ENCODE data around the gene SRSF3. TPM values are rescaled to one million over a fixed set of nuclear protein-coding genes. Genes with fewer than 3 reads are reported as not detected.

Gene SRSF3
- total RNA-seq: 209 and 216 TPM in 2 replicates
- long read RNA-seq, full-length matches to known transcripts: 1,303 of 1,341 reads
- long read RNA-seq, partial matches to known transcripts: 11 of 1,341 reads
- long read RNA-seq, other reads (novel, unspliced or antisense): 27 of 1,341 reads

DNA sequence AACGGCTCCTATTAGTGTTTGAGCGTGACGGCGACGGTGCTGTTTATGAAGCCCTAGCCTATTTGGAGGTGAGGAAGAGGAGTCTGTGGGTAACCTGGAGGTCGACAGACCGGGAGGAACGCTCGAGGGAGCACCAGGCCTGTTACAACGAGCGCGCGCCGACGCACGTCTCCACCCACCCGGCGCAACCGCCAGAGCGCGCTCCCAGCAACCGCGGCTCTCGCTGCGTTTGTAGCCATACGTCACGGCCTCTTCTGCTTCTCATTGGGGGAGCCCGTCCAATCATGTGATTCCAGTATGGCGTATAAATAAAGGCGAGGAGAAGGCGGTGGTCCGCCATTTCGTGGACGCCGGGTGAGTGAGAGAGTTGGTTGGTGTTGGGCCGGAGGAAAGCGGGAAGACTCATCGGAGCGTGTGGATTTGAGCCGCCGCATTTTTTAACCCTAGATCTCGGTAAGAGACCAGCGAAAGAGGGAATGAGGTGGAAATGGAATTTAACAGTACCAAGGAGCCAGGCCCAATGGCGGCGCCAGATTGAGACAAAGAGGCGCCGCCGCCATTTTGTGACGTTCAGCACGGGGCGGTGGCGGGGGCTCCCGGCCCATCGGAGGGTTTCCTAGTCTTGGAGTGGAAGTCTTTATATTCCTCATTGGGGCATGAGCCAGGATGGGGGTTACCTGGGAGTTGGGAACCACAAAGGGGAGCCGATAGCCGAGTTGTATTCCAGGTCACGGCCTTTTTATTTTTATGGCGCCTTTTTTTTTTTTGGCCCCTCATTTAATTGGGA, at the start of gene SRSF3:
SRSF3 (plus strand) TSS at position 334 of the 787 bp plus-strand sequence. CDS start 2,401 bp downstream, outside the sequence.
- H3K36me3 Mint-ChIP-seq (ENCODE audit: unreplicated experiment): peaks cover 39% of the 10 kb centered on the region
- no peaks in the 10 kb centered on the region for H3K27me3 Mint-ChIP-seq (ENCODE audit: unreplicated experiment)
- peak; percentile 99 for DNase-seq (ENCODE audit: extremely low spot score, unreplicated experiment)
- H3K27ac Mint-ChIP-seq (ENCODE audit: unreplicated experiment): peak within 1 kb of the TSS; percentile 100
- H3K4me1 Mint-ChIP-seq (ENCODE audit: unreplicated experiment): peaks cover 42% of the 10 kb centered on the region
- TF ChIP-seq, protein P1, sequence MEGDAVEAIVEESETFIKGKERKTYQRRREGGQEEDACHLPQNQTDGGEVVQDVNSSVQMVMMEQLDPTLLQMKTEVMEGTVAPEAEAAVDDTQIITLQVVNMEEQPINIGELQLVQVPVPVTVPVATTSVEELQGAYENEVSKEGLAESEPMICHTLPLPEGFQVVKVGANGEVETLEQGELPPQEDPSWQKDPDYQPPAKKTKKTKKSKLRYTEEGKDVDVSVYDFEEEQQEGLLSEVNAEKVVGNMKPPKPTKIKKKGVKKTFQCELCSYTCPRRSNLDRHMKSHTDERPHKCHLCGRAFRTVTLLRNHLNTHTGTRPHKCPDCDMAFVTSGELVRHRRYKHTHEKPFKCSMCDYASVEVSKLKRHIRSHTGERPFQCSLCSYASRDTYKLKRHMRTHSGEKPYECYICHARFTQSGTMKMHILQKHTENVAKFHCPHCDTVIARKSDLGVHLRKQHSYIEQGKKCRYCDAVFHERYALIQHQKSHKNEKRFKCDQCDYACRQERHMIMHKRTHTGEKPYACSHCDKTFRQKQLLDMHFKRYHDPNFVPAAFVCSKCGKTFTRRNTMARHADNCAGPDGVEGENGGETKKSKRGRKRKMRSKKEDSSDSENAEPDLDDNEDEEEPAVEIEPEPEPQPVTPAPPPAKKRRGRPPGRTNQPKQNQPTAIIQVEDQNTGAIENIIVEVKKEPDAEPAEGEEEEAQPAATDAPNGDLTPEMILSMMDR (IDR thresholded peaks at IDR 0.05): peak; percentile 61
- peak within 1 kb of the TSS; percentile 96 for H3K4me3 Mint-ChIP-seq (ENCODE audit: unreplicated experiment)
- no peaks in the 10 kb centered on the region for H3K9me3 Mint-ChIP-seq (ENCODE audit: unreplicated experiment)

DNA sequence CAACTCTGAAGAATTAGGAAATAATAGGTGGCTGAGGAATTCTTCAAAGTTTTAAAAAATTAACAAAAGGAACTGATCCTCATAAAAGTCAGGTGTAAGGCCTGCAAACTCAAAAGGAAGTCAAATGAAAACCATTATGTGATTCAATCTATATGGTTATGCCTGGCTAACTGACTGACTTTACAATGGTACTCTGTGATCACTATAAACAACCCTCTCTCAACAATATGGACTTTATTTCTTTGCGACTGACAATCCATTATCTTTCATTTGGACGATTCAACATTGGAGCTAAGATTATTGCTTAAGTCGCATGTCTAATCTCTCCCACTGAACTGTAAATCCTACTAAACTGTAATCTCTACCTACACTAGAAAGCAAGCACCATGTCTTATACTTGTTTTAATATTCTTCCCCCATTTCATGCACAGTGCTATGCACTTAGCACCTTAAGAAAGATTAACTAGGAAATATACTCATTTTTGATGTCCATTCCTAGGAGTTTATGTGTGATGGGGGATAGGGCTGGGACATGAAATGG, 48.3 kb upstream of the SRSF3 start:
- TF ChIP-seq, protein P1 (IDR thresholded peaks at IDR 0.05): no peak
- H3K4me1 Mint-ChIP-seq (ENCODE audit: unreplicated experiment): peaks cover 46% of the 10 kb centered on the region
- H3K36me3 Mint-ChIP-seq (ENCODE audit: unreplicated experiment): peaks cover 4% of the 10 kb centered on the region
- no peak for DNase-seq (ENCODE audit: extremely low spot score, unreplicated experiment)
- peak overlapping the region; percentile 98 for H3K4me3 Mint-ChIP-seq (ENCODE audit: unreplicated experiment)
- peak overlapping the region; percentile 94 for H3K27ac Mint-ChIP-seq (ENCODE audit: unreplicated experiment)
- H3K9me3 Mint-ChIP-seq (ENCODE audit: unreplicated experiment): no peaks in the 10 kb centered on the region
- no peaks in the 10 kb centered on the region for H3K27me3 Mint-ChIP-seq (ENCODE audit: unreplicated experiment)

DNA sequence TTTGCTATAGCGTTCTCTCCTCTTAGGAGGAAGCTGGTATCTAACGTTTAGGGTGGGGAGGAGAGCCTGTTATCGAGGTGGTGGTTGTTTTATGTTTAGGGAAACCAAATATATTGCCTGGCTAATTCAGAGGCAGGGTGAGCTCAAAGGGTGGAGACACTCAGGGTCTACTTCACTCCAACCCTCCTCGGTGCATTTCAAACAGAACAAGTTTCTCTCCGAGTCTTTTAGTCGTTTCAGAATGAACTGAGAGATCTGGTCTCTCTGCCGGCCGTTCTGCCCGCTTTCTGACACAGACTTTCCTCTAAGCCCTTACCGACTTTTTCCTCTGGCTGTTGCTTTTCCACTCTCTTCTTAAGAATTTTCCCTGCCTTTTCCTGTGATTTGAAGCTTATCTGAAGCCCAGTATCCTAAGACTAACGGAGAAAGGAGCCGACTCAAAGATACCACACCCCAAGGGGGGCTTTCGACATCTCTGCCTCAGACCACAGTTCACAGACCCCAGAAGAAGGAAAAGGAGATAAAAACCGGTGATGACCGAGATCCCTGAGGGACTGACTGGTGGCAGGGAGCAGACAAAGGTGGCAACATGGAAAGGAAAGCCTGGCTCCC, 47.7 kb upstream of the SRSF3 start:
- no peak for DNase-seq (ENCODE audit: extremely low spot score, unreplicated experiment)
- Mint-ChIP-seq H3K4me3 (ENCODE audit: unreplicated experiment) (peak overlapping the region; percentile 98), H3K27me3 (ENCODE audit: unreplicated experiment) (no peaks in the 10 kb centered on the region), H3K27ac (ENCODE audit: unreplicated experiment) (peak overlapping the region; percentile 94), H3K36me3 (ENCODE audit: unreplicated experiment) (peaks cover 2% of the 10 kb centered on the region), H3K9me3 (ENCODE audit: unreplicated experiment) (no peaks in the 10 kb centered on the region), H3K4me1 (ENCODE audit: unreplicated experiment) (peaks cover 43% of the 10 kb centered on the region)
- TF ChIP-seq, protein P1 (IDR thresholded peaks at IDR 0.05): no peak

DNA sequence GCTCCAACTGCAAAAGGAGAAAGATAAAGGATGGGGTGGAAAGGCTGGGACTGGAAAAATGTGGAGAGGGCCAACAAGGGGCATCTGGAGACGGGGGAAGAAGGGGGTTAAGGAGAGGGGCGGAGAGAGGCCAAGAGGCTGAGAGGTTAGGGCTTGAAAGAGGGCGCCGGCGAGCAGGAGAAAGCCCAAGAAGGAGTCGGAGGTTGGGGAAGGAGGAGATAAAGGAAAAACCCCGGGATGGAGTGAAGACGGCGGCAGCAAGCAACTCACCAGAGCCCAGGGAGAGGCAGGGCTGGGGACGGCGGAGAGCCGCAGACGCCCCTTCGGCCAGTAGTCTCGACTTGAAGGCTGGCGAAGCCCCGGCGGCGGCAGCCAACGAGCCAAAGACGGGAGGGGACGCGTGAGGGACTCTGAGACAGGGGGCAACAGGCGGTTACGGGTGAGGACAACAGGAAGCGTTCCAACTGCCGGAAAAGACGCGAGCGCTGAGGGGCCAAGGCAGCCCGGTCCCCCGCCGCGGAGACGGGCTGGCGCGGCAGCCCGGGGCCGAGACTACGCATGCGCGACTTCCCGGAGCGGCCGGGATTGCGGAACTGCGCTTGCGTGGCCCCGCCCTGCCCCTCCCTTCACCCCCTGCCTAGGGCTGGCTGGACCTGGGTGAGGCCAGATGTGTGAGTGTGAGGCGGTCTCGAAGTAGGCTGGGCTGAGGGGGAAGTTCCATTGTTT, 47.1 kb upstream of the SRSF3 start, which contains the start of gene STK38:
STK38 (minus strand) TSS at position 560 of the 726 bp plus-strand sequence. CDS start 7,277 bp downstream, outside the sequence.
- peak within 1 kb of the TSS; percentile 98 for H3K4me3 Mint-ChIP-seq (ENCODE audit: unreplicated experiment)
- peaks cover 37% of the 10 kb centered on the region for H3K4me1 Mint-ChIP-seq (ENCODE audit: unreplicated experiment)
- no peaks in the 10 kb centered on the region for H3K9me3 Mint-ChIP-seq (ENCODE audit: unreplicated experiment)

More for the DNA sequence above, 47.1 kb upstream of the SRSF3 start, which contains the start of gene STK38:
- peak within 1 kb of the TSS; percentile 94 for H3K27ac Mint-ChIP-seq (ENCODE audit: unreplicated experiment)
- TF ChIP-seq, protein P1 (IDR thresholded peaks at IDR 0.05): no peak
- peaks cover 2% of the 10 kb centered on the region for H3K36me3 Mint-ChIP-seq (ENCODE audit: unreplicated experiment)
- H3K27me3 Mint-ChIP-seq (ENCODE audit: unreplicated experiment): no peaks in the 10 kb centered on the region
- DNase-seq (ENCODE audit: extremely low spot score, unreplicated experiment): peak; percentile 96

Data from osteocyte (in vitro differentiated cells).